Caki2 (cell line): ENCODE data around the gene FBXW10B. TPM values are rescaled to one million over a fixed set of nuclear protein-coding genes. Genes with fewer than 3 reads are reported as not detected.
"Not testable (repeated sequence)": the region's sequence is repeated elsewhere in the genome, so short reads cannot be mapped to it uniquely, and the experiment has no call there.

Source experiments
- DNase-seq: peaks from one replicate; pipeline ENCODE4 v3.0.0-alpha.2; 2015; ENCODE audit warnings: low read depth
- in situ Hi-C: cut with HindIII; loops from 2 replicates; pipeline ENCODE4 v1.10.0; 2016; ENCODE audit warnings: low sequenced_read_pairs, low pct_unique_long_range_greater_than_20kb, mixed read lengths
- total RNA-seq: library from RNA; depleted of rRNA; stranded (reverse); fragments of >200 nt; shearing (Covaris generic); gene quantifications from 2 replicates; pipeline ENCODE4 v1.2.3, GENCODE V29; 2014; ENCODE audit warnings: low replicate concordance; rRNA removed

The FBXW10B gene, protein sequence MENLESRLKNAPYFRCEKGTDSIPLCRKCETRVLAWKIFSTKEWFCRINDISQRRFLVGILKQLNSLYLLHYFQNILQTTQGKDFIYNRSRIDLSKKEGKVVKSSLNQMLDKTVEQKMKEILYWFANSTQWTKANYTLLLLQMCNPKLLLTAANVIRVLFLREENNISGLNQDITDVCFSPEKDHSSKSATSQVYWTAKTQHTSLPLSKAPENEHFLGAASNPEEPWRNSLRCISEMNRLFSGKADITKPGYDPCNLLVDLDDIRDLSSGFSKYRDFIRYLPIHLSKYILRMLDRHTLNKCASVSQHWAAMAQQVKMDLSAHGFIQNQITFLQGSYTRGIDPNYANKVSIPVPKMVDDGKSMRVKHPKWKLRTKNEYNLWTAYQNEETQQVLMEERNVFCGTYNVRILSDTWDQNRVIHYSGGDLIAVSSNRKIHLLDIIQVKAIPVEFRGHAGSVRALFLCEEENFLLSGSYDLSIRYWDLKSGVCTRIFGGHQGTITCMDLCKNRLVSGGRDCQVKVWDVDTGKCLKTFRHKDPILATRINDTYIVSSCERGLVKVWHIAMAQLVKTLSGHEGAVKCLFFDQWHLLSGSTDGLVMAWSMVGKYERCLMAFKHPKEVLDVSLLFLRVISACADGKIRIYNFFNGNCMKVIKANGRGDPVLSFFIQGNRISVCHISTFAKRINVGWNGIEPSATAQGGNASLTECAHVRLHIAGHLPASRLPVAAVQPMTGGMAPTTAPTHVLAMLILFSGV
- 5.7 and 5.8 TPM in 2 replicates for total RNA-seq

DNA sequence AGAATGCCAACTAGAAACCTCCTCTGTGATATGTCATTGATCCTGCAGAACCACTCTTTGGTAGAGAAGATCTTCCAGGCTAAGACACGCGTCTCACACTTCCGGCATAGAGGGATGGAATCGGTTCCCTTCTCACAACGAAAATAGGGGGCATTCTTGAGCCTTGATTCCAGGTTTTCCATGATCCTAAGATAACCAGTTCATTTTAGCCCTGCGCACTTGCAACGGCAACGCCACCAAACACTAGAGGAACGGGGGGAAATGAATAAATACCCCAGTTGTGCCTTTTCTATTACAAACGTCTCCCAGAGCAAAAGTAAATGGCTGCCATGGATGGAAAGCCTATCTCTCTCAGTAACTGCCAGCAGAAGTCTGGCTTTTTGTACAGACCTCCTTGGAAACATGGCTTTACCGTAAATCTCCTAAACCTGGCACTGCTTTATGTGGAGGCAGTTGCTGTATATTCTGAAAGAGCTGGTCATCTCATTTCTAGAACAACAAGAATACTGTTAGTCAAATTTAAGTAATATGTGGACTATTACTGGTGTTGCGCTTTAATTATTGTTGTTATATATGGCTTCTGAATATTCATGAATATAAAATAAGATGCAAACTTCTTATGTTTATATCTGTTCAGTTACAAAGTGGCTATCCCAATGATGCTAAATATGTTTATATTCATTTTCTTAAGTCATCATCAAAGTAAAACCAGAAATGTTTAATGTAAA lies at the start of gene FBXW10B:
Gene FBXW10B (minus strand): TSS at position 374 of the 728 bp plus-strand sequence. CDS start 192 bp downstream, at position 182.
- in situ Hi-C loops, DNase-seq: not testable (repeated sequence)

DNA sequence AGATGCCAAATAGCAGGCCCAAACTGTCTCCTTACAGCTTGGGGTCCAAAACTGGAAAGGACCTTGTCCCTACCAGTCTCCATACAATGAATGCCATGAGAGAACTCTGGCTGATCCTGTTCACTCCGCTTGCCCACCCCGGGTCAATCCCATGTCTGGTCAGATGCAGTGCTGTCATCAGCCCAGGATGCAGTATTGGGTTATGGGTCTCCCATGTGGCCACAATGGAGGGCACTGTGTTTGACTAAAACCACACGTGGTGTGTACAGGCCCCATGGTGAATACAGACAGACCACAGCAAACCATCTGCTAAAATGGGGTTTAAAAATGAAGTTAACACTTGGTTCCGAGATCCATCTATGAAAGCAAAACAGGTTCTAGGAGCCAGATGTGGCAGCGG lies 44.2 kb upstream of the FBXW10B start:
- in situ Hi-C loops: no loop called here
- DNase-seq: no peak

DNA sequence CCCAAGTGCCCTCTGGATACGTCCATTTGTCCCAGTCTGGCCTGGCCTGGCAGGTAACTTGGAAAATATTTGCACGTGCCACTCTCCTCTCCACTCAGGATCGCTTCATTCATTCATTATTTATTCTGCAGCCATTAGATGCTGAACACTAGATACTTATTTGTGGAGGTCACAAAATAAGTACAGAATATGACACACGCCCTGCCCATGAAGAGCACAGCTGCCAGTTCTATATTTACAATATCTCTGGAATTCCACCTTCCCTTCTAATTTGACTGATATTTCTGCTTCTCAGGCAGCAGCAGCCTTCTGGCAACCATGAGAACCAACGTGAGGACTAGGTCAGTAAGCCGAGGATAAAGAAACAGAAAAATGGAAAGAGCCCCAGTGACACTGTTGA lies 43.7 kb upstream of the FBXW10B start:
- in situ Hi-C loops: no loop called here
- DNase-seq: no peak

DNA sequence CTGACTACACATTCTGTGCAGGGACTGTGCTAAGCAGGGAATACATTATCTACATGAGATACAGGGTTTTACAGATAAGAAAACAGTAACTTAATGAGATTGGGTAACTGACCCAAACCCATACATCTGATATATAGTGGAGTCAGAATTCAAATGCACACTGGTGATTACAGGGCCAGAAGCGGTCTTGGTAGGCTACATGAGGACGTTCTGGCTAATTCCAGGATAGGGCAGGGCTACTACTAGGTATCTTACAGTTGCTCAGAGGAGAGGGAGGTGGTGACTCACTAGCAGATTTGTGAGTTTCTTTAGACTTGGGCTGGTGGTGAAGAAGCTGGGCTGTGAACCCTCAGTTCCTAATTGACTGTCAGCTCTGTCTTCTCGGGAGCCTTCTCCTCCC lies 43.2 kb upstream of the FBXW10B start:
- no peak for DNase-seq
- in situ Hi-C loops: no loop called here

DNA sequence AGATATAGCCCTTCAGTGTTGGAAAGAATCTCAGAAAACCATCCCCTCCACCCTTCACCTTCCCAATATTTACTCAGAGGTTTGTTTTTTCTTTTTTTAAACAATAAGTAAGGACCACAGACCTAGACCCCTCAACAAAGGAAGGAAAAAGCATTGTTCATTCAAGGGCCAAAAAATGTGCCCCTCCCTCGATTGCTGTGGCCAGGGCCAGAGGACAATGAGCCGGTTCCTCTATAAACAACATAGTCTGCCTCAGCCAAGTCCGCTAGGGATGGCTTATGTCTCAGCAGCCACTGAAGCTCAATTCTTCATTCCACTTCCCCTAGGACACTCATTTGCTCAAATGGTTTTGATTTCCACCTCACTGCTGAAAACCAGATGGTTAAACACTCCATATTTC lies 40.6 kb upstream of the FBXW10B start:
- no peak for DNase-seq
- in situ Hi-C loops: no loop called here

DNA sequence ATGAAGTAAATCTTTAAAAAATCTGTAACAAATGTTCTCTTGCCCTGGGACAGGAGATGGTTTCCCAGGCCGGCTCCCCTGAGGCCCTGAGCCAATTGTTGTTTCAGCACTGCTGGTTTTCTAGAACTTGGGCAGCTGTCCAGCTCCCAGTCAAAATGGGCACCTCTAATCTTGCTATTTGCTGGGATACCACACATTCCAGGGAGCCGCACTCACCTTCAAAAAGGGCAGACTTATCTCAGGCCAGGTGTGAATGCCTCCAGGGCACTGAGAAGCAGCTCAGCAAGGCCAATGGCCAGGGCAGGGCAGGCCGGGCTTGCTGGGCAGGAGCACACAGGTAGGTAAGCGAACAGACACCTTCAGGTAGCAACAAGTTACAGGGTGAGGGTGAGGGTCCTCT lies 40.2 kb upstream of the FBXW10B start:
- no peak for DNase-seq
- in situ Hi-C loops: no loop called here

DNA sequence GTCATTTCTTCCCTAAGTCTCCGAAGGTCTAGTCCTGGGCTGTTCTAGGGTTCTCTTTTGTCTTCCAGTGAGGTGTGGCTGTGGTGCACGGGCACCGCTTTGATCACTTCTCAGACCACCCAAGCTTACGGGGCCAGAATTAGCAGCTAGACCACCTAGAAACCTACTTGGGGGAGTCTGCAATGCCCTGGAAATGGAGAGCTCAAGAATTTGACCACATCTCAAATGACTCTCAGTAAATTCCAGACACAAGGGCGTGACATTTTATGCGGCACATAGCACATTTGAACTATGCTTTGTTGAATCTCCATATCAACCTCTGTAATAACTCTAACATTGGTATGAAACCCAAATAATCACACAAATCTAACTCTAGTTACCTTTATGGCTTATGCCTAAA lies 39.7 kb upstream of the FBXW10B start:
- DNase-seq: no peak
- in situ Hi-C loops: no loop called here

DNA sequence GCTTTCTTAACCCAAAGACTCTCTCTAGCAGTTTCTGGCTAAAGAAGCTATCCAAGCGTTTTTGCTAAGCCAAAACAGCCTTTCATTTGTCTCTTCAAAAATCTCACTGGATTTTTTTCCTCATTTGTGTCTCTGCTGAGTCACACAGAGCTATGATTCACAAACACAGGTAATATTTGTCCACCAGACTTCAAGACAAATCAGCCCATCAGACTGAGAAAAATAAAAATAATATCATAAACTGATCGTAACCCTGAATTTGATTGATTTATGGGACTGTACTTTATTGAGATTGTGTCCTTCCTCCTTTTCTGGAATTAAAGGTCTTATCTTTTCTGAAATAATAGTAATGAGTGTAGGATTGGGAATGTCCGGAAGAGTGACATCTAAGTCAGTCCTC lies 38.8 kb upstream of the FBXW10B start:
- no peak for DNase-seq
- in situ Hi-C loops: no loop called here

DNA sequence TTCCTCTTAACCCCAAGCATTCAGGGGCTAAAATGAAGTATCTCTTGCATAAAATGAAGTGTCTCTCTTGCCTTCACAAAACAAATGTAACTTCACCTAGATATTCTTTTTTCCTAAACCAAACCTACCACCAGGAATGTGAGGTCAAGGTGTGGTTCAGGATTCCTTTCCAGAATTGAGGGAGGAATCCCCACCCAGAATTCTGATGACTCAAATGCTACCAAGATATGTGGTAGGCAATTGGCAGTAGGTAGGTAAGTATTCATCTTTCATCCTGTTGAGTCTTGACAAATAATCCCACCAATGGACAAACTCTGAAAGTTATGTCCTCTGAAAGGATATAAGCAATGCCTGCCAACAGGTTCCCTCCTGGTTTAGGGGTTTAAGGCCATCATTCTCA lies 38.4 kb upstream of the FBXW10B start:
- DNase-seq: no peak
- in situ Hi-C loops: no loop called here

DNA sequence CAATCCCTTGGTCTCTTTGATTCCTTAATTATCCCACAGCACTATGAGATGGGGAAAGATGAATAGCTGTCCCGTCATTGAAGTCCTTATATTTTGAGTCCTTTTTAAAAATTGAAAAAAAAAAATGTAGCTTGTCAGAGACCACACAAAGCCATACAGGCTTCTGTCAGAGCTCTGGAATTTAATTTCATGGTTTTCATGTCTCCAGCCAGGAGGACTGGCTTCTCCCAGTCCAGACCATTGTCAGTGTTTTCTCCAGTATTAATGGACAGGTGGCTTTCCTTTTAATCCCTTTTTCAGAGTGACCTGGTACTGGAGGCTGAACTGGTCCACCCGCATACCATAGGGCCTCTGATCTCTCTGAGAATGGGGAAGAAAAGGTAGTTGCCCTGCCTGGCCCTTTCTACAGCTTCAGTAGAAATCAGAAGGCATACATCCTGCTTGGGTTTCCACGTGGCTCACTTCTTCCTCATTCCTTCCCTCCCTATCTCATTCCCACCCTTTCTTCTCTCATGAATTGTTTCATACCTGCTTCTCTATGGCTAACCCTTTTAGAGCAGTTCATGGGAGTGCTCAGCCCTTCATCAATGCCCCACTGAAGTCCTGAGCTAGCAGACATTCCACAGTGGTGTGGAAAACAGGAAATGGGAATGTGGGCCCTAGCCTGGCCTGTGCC lies 35.5 kb upstream of the FBXW10B start:
- DNase-seq: no peak
- in situ Hi-C loops: no loop called here

DNA sequence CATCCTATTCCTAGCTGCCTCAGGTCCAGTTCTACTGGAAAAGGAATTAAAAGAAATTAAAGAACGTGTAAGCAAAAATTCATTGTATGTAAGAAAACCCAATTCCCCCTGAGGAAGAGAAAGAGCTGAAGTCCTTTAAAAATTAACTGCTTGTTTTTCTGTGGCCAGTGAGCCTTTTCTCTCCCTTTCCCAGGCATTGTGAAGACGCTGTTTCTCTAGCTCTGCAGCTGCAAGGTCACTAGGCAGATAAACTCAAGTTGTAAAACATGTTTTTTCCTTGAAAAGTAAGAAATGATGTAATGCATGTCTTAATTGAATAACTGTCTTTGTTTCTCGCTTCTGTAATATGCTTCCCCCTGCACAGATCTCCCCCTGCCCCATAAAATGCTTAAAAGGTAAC lies 34.9 kb upstream of the FBXW10B start:
- DNase-seq, in situ Hi-C loops: not testable (repeated sequence)

DNA sequence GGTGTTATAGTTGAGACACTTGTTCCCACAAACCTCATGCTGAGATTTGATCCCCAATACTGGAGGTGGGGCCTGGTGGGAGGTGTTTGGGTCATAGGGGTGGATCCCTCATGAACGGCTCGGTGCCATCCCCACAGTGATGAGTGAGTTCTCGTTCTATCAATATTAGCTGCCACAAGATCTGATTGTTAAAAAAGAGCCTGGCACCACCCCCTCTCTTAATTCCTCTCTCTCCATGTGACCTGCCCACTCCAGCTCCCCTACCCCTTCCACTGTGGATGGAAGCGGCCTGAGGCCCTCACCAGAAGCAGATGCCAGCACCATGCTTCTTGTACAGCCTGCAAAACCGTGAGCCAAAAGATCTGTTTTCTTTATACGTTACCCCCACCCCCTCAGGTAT lies 33.5 kb upstream of the FBXW10B start:
- in situ Hi-C loops: no loop called here
- DNase-seq: no peak

DNA sequence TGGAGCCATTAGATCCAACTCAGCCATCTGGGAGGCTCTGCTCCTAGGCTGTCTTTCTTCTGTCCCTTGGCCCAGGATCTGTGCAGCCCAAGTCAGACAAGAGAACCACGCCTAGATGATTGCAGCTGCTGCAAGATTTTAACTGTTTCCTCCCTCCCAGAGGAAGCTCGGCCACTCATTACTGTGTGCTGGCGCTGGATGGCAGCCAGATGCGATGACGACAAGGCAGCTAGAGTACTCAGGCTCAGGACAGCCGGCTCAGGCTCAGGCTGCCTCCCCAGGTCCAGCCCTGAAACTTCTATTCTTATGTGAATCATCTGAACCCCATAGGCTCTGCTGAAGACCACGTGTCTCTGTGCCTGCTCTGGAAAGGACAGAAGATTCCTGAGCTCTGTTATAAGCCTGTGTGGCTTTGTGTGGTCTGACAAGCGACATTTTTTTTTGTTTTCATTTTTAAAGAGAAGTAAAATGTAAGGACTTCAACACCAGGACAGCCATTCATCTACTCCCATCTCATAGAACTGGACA lies 32.1 kb upstream of the FBXW10B start:
- DNase-seq: peak; percentile 97
- in situ Hi-C loops: no loop called here

DNA sequence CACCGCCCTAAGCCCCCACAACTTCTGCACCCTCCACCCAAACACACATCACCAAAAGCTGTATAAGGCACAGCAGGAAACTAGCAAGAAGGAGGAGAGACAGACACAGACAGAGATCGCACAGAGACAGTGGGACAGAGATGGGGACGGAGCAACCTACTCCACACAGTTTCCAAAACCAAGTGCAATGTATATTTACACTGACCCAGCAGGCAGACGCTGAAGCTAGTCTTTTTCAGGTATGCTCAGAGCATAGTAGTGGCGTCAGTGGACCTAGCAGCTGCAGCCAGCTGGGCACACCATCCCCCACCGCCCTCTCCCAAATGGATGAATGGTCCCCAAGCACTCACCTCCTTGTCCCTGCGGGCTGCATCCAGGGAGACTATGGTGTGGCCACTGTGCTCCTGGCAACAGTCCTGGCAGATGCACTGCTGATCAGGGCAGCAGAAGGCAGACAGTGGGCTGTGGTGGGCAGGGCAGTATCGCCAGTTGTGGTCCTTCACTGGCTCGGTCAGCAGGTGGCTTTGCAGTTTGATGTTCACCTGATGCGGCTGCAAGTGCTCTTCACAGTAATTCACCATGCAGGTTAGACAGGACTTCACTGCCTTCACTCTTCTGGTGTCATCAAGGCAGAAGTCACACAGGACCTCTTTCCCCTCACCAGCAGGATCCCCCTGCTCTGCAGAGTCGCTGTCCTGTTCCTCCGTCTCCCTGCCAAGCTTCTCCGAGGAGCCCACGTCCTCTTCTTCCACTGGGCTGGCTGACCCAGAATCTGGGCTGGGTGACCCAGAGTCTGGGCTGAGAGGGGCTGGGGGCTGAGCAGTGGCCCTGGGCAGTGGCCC lies 31.5 kb upstream of the FBXW10B start:
- in situ Hi-C loops: no loop called here
- DNase-seq: no peak

DNA sequence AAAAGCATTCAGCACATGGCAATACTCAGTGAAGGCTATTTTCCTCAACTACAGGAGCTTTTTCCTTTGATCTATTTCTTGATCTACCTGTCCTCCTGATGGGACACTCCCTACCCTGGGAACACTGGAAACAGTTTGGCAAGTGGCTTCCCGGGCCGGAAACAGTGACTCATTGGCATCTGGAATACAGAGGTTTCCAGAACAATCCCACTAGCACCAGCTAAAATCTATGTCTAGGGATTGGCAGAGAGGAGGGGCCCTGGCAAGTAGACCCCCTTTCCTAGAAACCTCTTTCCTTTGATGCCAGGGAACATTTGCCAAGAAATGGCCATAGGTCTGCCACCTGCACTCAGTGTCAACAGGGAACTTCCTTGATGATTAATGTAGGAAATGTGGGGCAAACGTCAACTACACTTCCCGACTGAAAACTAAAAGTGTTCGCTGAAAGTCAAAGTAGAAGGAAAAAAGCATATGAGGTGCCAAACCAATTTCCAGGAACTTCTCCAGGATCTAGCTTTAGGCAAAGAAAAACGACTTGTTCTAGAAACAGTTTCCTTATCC lies 30.4 kb upstream of the FBXW10B start:
- DNase-seq: peak; percentile 45
- in situ Hi-C loops: no loop called here

DNA sequence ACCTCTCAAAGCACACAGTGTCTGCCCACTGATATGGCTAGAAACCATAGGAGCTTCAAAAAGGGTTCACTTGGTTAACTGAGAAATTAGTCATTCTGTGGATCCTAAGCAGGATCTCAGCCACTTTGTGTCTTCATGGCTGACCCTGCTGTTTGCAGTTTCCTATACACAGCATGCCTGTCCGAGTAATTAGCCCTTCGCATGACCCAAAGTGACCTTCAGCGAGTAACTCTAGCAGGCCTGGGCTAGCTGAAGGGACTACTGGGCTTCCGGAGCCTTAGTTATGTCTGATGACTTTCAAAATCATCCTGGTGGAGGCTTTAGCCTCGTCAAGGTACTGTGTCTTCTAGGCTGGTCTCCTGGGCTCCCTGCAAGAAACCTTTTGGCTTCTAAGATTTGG lies 28.9 kb upstream of the FBXW10B start:
- peak; percentile 30 for DNase-seq
- in situ Hi-C loops: no loop called here

DNA sequence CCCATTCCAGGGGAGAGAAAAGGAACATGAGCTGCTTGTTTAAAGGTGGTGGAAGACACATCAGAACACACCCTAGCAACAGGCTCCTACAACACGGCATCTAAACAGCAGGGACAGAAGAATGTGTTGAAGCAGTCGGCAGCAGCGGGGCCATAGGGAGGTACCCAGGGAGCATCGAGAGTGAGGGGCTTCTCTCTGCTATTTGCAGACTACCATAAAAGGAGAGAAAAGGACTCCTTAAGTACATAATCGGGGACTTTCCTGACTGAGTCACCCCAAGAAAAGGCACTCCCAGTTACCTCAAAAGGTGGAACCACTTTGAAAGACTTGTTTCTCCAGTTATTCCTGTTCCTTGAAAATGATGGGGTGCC lies 26.4 kb upstream of the FBXW10B start:
- in situ Hi-C loops: not testable (repeated sequence)
- peak; percentile 72 for DNase-seq
